Transverse colon (tissue), 4 donors: ENCODE results near the gene PTGES2.

ENCODE experiments used
- CTCF ChIP-seq, 5 experiments: fragments of 200-600 bp in 3 of 5; fragments of 450-650 bp in 2 of 5; sonication (generic) in 3 of 5; IDR thresholded peaks; 1 replicate in 2 of 5; 2 replicates in 3 of 5; pipeline ENCODE4 v1.5.1; 2016 to 2017; ENCODE audit warnings: antibody characterized with exemption in 5 of 5, inconsistent platforms in 3 of 5, mild to moderate bottlenecking in 2 of 5, moderate library complexity in 1 of 5
- EP300 ChIP-seq: sonication (generic); formaldehyde crosslinking; IDR thresholded peaks from one replicate; pipeline ENCODE4 v1.6.1; 2017; ENCODE audit warnings: antibody characterized with exemption, low read depth
- POLR2A ChIP-seq: fragments of 450-650 bp; IDR thresholded peaks from one replicate; pipeline ENCODE4 v1.6.1; 2016; ENCODE audit warnings: antibody characterized with exemption, mild to moderate bottlenecking, moderate library complexity
- POLR2AphosphoS5 ChIP-seq, 3 donors: sonication (generic); formaldehyde crosslinking; IDR thresholded peaks; one replicate each; pipeline ENCODE4 v1.6.1; 2016; ENCODE audit warnings: antibody characterized with exemption in 3 of 3

GRCh38 chr9:128120061-128120740 is 7.3 kb downstream of the PTGES2 start:
- TF ChIP-seq CTCF (IDR thresholded peaks at IDR 0.05) (no peak), POLR2A (no peak), POLR2AphosphoS5 (IDR thresholded peaks at IDR 0.05) (no peak), EP300 (no peak)
